RCC 7860 (cell line): ENCODE data around the gene PLB1.

ENCODE experiments used
- DNase-seq: peaks from one replicate; pipeline ENCODE4 v3.0.0-alpha.2; 2015; ENCODE audit warnings: low spot score
- FAIRE-seq: peaks from 2 replicates; lab custom pipeline; 2012; peaks lifted over from hg19 to GRCh38; lab: Jason Lieb, UNC

The PLB1 gene

GRCh38 chr2:28495551-28496250 is at the start of gene PLB1:
PLB1 (plus strand) TSS chr2:28496060; CDS start chr2:28496115, 55 bp downstream.
- FAIRE-seq = no peak

GRCh38 chr2:28446531-28446930 is 49.3 kb upstream of the PLB1 start:
- no peak for FAIRE-seq
- DNase-seq = no peak

More at GRCh38 chr2:28495551-28496250, at the start of gene PLB1:
- no peak for DNase-seq

- FAIRE-seq (no peak), DNase-seq (no peak)
These were observed 48.8 kb upstream of the PLB1 start for GRCh38 chr2:28447086-28447485.

- DNase-seq (peak; percentile 59), FAIRE-seq (peak; percentile 77)
These were observed 47.7 kb upstream of the PLB1 start for GRCh38 chr2:28447943-28448792.

- no peak for FAIRE-seq
- DNase-seq = no peak
These were observed 47.1 kb upstream of the PLB1 start for GRCh38 chr2:28448793-28449100.

- DNase-seq = no peak
- no peak for FAIRE-seq
These were observed 46.8 kb upstream of the PLB1 start for GRCh38 chr2:28449126-28449487.

- peak; percentile 91 for DNase-seq
- FAIRE-seq = peak; percentile 81
These were observed 46.1 kb upstream of the PLB1 start for GRCh38 chr2:28449488-28450395.

- FAIRE-seq = no peak
- DNase-seq = no peak
These were observed 44.8 kb upstream of the PLB1 start for GRCh38 chr2:28450901-28451565.

GRCh38 chr2:28451793-28452533 is 43.9 kb upstream of the PLB1 start:
- DNase-seq = no peak
- no peak for FAIRE-seq

- no peak for FAIRE-seq
These were observed 43.3 kb upstream of the PLB1 start for GRCh38 chr2:28452534-28453081.

GRCh38 chr2:28453396-28453795 is 42.5 kb upstream of the PLB1 start:
- DNase-seq (no peak), FAIRE-seq (no peak)

More at GRCh38 chr2:28452534-28453081, 43.3 kb upstream of the PLB1 start:
- peak; percentile 64 for DNase-seq

GRCh38 chr2:28454016-28454930 is 41.6 kb upstream of the PLB1 start:
- DNase-seq (no peak), FAIRE-seq (no peak)

- DNase-seq (no peak), FAIRE-seq (no peak)
These were observed 38.6 kb upstream of the PLB1 start for GRCh38 chr2:28457237-28457636.

GRCh38 chr2:28461056-28461455 is 34.8 kb upstream of the PLB1 start:
- no peak for FAIRE-seq
- DNase-seq = no peak

GRCh38 chr2:28462122-28462521 is 33.7 kb upstream of the PLB1 start:
- no peak for DNase-seq
- no peak for FAIRE-seq

- DNase-seq (no peak), FAIRE-seq (no peak)
These were observed 32.5 kb upstream of the PLB1 start for GRCh38 chr2:28463211-28463816.

- FAIRE-seq = no peak
These were observed 32.0 kb upstream of the PLB1 start for GRCh38 chr2:28463893-28464292.

GRCh38 chr2:28465148-28465885 is 30.5 kb upstream of the PLB1 start:
- DNase-seq (no peak), FAIRE-seq (no peak)

More at GRCh38 chr2:28463893-28464292, 32.0 kb upstream of the PLB1 start:
- DNase-seq = no peak
